Measurements from ENCODE around the gene ADCY2. TPM values are rescaled to one million over a fixed set of nuclear protein-coding genes. Genes with fewer than 3 reads are reported as not detected.

Gene ADCY2
- total and polyA plus RNA-seq, 2 of the 13 experiments (the other 11 are each of a cell fraction or from before 2014, with no cell fraction given): not detected

GRCh38 chr5:7419846-7420245 lies 23.9 kb downstream of the ADCY2 start:
- no peaks in the 10 kb centered on the region; the same call in 1 of the 2 replicates for H3K9me3 ChIP-seq (ENCODE audit: low read length)
- POLR2A ChIA-PET: no interaction called here
- no peak for ATAC-seq

More at GRCh38 chr5:7419846-7420245, 23.9 kb downstream of the ADCY2 start:
- no peaks in the 10 kb centered on the region for H3K79me2 ChIP-seq (ENCODE audit: insufficient read depth, low read length)
- no peak overlapping the region for H3K27ac ChIP-seq (ENCODE audit: extremely low read length, insufficient read depth, low read length)
- FAIRE-seq (no peak), DNase-seq (ENCODE audit: low spot score) (no peak)
- no peak overlapping the region for H3K9ac ChIP-seq (ENCODE audit: insufficient read depth, low read depth, low read length)
- CTCF ChIA-PET (ENCODE audit: low intra/inter-chr PET ratio, low total read pairs): no interaction called here
- no peaks in the 10 kb centered on the region for H3K27me3 ChIP-seq (ENCODE audit: control insufficient read depth in 1 of 2, insufficient read depth in 2 of 2, low read length in 2 of 2)
- H3K36me3 ChIP-seq (replicated peaks in 1 of 2; ENCODE audit: control insufficient read depth in 1 of 2, insufficient read depth in 2 of 2, low read length in 2 of 2): no peaks in the 10 kb centered on the region
- intact Hi-C loops (cut with micrococcal nuclease; ENCODE audit: unreplicated experiment): no loop called here
- in situ Hi-C loops (cut with HindIII; ENCODE audit: extremely low pct_ligation_motif_present, low pct_unique_long_range_greater_than_20kb): no loop called here
- 15% methylated on average over 11 of the region's 12 CpGs for WGBS (ENCODE audit: low lambda C conversion rate)
- TF ChIP-seq AGO1 (IDR thresholded peaks at IDR 0.05; ENCODE audit: low read depth, low read length, poor library complexity, severe bottlenecking): no peak
- TF ChIP-seq ZNF773 (CRISPR knock-in tag; IDR thresholded peaks at IDR 0.05; ENCODE audit: borderline replicate concordance): no peak
- TF ChIP-seq NR2F2 (IDR thresholded peaks at IDR 0.05; ENCODE audit: borderline replicate concordance, low read depth): no peak
- TF ChIP-seq MLLT10 (CRISPR knock-in tag; IDR thresholded peaks at IDR 0.05): no peak
- TF ChIP-seq TFDP2 (CRISPR knock-in tag; IDR thresholded peaks at IDR 0.05): no peak
- TF ChIP-seq ELF3 (CRISPR knock-in tag; IDR thresholded peaks at IDR 0.05): no peak
- TF ChIP-seq ARID2 (CRISPR knock-in tag; IDR thresholded peaks at IDR 0.05; ENCODE audit: borderline replicate concordance): no peak
- no peak for TF ChIP-seq ZNF264 (CRISPR knock-in tag; IDR thresholded peaks at IDR 0.05)
- no peak for TF ChIP-seq SNAPC2 (CRISPR knock-in tag; IDR thresholded peaks at IDR 0.05)
- TF ChIP-seq ATF7 (IDR thresholded peaks at IDR 0.05): no peak
- TF ChIP-seq ATF7 (CRISPR knock-in tag; IDR thresholded peaks at IDR 0.05): no peak
- TF ChIP-seq FOXO4 (CRISPR knock-in tag; conservative IDR thresholded peaks at IDR 0.05): no peak
- no peak for TF ChIP-seq MNT (IDR thresholded peaks at IDR 0.05)
- TF ChIP-seq ZNF839 (CRISPR knock-in tag; IDR thresholded peaks at IDR 0.05; ENCODE audit: borderline replicate concordance): no peak
- TF ChIP-seq RFX3 (CRISPR knock-in tag; IDR thresholded peaks at IDR 0.05): no peak
- TF ChIP-seq ZSCAN31 (CRISPR knock-in tag; IDR thresholded peaks at IDR 0.05; ENCODE audit: low read depth): no peak
- no peak for TF ChIP-seq NR2C2 (CRISPR knock-in tag; IDR thresholded peaks at IDR 0.05; ENCODE audit: borderline replicate concordance)
- no peak for TF ChIP-seq ETV5 (CRISPR knock-in tag; IDR thresholded peaks at IDR 0.05; ENCODE audit: borderline replicate concordance)
- H4K20me1 ChIP-seq (ENCODE audit: insufficient read depth, low read length): no peaks in the 10 kb centered on the region
- no TSS peak for BruUV-seq (replicated peaks)
- H3K4me1 ChIP-seq (ENCODE audit: insufficient read depth, low read length): no peaks in the 10 kb centered on the region
- no peak overlapping the region for H3K4me2 ChIP-seq (ENCODE audit: low read depth, low read length)
- no peak overlapping the region for H3K4me3 ChIP-seq (replicated peaks in 1 of 3; ENCODE audit: insufficient read depth in 1 of 3, low read depth in 2 of 3, low read length in 3 of 3)
- no peak overlapping the region for H2AFZ ChIP-seq (ENCODE audit: low read length)
